CD4-positive, alpha-beta T cell treated with Interleukin-15 for 4 hours (primary cell): ENCODE results near the gene ABHD8.
A peak's percentile ranks its signal among the peaks of the same experiment; 100 is the strongest.

Source experiments
- DNase-seq: peaks from one replicate; pipeline ENCODE4 v3.0.0-alpha.2; 2020; ENCODE audit warnings: low spot score

The ABHD8 gene

DNA sequence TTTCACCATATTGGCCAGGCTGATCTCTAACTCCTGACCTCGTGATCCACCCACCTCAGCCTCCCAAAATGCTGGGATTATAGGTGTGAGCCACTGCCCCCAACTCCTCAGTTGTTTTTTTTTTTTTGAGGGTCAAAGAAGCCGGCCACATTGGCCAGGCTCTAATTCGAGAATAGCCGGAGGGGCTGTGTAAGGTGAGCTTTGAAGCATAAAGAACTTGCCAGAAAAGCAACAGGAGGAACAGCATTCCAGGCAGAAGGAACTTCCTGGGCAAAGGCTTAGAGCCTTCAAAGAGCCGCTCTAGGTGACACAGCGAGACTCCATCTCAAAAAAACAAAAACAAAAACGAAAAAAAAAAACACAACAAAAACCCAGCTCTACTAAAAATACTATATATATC lies 37.2 kb downstream of the ABHD8 start:
- no peak for DNase-seq

DNA sequence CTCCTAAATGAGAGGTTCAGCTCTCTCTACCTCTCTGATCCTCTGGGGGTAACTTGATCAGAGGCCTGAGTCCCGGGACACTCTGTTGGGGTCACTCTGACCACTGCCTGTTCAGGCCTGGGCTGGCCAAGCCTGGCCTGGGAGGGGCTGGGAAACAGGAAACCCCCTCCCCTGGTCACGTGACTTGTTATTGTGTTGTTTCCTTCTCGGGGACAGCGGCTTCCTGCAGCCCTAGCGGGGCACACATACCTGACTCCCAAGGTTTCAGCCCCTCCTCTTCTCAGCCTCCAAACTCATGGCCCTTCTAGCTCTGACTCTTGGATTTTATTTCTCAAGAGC lies 38.6 kb downstream of the ABHD8 start, which contains the start of gene USHBP1:
Gene USHBP1, minus strand, starts transcription at position 105 of the 339 bp plus-strand sequence. CDS start 446 bp downstream, outside the sequence.
- no peak for DNase-seq

DNA sequence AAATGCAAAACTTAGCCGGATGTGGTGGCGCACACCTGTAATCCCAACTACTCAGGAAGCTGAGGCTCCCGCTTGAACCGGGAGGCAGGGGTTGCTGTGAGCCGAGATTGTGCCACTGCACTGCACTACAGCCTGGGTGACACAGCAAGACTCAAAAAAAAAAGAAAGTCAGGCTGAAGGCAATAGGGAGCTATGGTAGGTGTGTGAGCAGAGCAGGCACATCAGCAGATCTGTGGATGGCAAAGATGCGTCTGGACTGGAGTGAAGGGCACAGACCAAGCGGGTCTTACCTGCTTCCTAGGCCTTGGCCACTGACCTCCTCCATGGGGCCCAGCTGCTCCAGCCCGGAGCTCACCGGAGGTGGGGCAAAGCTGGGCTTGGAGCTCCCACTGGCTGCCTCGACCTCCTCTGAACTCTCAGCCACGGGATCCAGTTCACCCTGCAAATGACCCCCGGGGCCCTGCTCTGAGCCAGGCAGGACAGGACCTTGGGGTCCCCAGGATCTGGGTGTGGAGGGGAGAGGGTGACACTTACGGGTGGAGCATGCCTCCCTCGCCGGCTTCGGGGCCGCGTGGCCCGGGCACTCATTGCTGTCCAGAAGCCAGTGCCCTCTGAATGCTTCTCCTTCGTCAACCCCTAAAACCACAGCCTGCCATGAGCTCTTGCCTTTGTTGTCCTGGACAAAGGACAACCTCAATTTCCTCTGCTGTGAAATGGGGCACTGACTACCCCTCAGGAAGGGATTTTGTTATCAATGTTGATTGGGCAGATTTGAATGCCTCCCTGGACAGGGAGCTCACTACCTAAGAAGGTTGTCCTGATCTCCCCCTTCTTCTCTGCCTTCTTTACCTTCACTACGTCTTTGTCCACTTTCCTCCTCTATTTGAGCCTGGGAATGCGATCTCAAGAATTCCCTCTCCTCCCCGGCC lies 39.2 kb downstream of the ABHD8 start:
- DNase-seq = no peak

DNA sequence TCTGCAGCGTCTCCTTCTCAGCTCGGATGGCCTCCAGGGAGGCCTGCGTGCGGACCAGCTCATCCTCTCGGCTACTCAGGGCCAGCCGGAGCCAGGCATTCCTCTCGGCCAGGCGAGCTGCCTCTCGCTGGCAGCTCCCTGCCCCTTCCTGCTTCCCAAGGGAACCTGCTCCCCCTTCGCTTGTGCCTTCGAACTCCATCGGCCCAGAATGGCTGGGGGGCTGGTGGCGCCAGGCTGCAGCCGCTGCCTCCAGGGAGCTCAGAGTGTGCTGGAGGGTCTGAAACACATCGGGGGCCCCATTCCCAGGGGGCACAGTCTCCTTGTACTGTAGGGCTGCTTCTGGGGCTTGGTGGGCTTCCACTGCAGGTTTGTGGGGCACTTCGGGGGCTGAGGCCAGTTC lies 40.7 kb downstream of the ABHD8 start:
- DNase-seq = no peak

DNA sequence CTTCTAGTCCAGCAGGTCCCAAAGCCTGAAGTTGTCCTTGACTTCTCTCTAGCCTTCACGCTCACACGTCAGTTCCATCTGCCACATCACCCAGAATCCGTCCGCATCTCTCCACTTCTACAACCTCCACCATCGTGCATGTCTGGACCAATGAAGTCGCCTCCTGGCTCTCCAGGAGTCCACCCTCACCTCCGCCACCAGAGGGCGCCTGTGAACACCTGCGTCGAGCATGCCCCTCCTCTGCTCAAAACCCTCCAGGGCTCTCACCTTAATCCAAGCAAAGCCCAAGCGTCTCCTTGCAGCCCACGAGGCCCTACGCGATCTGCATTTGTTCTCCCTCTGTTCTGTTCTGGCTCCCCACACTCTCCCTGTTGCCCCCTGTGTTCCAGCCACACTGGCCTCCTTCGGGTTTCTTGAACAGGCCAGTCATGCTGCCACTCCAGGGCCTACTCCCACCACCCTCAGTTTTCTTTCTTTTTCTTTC lies 42.3 kb downstream of the ABHD8 start:
- DNase-seq = peak; percentile 91

DNA sequence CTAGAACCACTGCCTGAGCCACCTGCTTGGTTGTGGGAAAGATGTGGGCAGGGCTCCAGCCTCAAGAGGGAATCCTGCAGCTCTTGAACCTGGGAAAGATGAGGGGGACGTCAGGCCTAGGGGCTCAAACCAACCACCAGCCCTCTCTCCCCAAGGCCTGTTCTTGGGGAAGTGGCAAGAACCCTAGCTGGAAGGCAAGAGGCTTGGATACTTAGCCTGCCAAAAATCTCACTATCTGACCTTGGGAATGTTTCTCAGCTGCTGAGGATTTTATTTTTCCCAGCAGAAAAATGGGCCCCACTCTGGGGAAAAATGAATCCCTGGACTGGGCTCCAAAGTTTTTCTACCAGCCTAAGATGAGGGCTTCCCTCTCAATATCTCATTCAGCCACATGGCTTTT lies 43.3 kb downstream of the ABHD8 start:
- DNase-seq = no peak

DNA sequence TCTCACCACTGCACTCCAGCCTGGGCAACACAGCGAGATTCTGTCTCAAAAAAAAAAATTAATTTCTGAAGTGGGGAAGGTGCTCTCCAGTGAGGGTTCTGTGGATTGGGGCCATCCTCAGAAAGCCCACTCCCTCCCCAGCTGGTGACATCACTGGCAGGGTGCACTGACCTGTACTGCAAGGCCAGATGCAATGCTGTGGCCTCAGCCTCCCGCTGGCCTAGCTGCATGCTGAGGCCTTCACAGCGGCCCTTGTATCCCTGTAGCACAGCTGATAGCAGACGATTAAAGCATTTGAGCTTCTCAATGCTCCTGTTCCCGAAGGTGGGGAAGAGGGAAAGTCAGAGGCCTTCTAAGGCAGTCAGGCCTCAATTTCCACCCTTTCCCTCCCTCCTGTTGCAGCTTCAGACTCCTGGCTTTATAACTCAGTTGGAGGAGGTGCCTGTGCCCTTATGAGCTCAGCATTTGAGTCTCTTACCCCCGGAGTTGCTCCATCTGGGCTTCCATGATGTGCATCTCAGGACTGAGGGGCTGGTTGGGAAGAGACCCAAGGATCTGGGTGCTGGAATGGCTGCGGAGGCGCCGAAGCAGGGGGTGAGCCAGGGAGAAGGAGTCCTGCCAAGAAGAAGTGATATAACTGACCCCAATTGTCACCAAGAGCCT lies 44.0 kb downstream of the ABHD8 start:
- no peak for DNase-seq

DNA sequence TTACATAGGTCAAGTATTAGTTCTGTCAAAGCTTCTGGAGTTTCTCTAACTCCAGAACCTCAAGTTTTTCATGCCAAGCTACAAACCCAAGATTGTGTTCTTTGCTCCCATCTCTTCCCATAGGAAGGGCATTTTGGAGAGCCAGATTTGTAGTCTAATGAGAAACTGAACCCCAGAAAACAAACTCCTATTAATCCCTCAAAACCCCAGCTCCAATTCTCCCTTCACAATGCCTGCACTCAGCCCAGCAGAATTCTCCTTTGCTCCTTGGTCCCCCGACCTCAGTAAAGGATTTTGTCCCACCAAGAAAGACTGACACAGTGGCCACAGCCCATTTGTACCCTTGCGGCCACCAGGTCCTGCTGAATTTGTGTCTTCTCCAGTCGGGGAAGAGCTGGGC lies 47.1 kb downstream of the ABHD8 start:
- no peak for DNase-seq

DNA sequence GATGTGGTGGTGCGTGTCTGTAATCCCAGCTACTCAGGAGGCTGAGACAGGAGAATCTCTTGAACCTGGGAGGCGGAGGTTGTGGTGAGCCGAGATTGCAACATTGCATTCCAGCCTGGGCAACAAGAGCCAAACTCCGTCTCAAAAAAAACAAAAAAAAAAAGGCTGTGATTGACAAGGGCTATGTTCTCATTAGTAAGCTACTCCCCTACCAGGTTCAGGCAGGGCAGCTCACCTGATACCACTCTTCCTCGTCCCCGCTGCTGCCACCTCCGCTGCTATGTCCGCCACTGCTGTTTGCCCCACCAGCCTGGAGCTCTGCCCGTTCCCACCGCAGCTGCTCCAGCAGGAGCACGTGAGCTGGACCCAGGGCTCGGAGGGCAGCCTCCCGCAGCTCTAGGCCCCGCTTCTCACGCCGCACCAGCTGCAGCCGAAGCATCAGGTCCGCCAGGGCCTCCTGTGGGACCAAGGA lies 48.0 kb downstream of the ABHD8 start:
- DNase-seq = no peak

DNA sequence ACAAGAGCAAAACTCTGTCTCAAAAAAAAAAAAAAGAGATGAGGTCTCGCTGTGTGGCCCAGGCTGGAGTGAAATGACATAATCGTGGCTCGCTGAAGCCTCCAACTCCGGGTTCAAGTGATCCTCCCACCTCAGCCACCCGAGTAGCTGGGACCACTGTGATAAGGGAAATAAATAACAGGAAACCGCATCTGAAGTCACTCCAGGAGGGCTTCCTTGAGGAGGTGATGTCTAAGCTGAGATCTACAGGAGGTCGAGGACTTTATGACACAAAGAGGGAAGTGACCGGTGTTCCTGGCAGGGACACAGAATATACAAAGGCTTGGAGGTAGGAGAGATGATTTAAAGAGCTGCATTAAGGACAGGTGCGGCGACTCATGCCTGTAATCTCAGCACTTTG lies 48.6 kb downstream of the ABHD8 start:
- no peak for DNase-seq

DNA sequence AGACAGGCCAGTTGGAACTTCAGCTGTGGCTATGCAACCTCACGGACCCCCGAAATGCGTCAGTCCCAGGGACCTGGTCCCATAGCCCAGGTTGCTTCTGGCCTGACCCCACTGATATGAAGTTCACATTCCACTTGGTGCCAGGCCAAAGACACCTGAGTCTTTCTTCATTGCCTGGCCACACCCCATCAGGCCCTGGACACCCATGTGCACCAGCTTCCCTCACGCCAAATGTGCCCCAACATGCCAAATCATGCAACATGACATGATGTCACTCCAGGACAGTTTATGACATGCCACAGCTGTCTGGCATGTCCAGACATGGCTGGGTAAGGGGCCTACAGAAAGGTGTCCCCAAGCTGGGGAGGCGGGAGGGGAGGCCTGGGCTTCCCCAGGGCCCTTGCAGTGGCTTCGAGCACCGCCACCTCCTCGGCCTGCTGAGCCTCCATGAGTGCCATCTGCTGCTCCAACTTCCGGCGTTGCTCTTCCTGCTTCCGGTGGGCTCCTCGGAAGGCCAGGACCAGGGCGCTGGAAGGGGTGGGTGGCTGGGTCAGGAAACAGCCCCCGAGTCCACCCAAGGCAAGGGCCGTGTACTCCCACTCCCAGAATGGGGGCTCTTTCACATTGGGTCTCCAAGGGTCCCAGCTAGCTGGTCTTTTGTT lies 53.2 kb downstream of the ABHD8 start:
- no peak for DNase-seq

DNA sequence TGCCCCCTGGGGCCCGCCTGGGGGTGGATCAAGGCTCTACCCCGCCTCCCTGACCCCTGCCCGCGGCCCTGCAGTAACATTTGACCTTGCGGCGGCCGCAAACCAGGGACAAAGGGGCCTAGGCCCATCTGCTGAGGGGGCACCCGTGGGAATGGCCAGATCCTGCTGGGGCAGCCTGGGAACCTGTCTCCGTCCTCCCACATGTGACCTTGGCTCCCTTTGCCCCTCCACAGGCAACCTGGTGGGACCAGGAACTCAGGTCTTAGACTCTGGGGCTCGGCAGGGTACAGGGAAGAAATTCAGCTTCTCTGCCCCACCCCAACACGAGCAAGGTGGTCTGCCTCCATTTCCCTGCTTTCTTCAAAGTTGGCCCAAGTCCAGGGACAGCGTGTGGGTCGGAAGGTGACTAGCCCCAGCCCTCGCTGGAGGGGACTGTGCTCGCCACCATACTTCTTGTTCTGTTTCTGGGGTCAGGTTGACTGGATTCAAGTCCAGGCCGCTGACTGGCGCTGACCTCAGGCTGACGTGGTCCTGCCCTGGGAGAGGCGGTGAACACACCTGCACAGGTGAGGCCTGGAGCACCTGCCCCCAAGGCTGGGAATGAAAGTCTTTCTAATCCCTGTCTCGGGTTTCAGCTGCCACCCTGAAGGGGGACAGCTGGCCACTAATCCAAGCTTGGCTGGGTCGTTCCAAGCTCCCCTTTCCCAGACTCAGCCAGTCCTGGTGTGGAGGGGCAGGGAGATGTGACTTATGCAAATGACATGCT lies 55.0 kb downstream of the ABHD8 start:
- DNase-seq = no peak

DNA sequence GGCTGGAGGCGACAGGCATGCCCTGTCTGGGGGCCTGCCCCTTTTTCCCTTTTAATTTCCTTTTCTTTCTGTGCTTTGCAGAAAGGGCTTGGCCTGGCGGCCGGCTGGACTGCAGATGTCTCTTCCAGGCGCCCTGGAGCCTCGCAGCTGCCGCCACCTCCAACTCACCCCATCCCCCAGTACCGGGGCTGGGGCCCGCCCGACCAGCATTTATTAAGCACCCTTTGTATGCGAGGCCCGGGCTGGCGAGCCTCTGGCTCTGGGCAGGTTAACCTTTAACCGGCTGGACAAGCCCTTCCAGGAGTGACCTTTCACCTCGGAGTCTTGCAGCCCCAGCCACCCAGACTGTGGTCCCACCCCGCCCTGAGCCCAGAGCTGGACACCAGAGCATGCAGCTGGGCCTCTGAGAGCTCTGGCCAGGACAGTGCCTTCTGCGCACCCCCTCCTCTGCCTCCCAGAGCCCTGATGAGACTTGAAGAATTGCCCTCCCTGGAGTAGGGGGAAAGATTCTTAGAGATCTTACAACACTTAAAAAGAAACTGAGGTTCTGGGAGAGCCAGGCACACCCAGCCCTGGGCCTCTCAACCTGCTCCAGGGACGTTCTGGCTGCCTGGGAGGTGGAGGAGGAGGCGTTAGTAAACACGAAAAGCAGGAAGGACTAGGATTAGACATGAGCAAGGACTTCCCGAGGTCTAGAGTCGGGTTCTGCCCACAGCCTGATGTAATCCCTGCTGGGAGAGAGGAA lies 56.4 kb downstream of the ABHD8 start:
- no peak for DNase-seq

DNA sequence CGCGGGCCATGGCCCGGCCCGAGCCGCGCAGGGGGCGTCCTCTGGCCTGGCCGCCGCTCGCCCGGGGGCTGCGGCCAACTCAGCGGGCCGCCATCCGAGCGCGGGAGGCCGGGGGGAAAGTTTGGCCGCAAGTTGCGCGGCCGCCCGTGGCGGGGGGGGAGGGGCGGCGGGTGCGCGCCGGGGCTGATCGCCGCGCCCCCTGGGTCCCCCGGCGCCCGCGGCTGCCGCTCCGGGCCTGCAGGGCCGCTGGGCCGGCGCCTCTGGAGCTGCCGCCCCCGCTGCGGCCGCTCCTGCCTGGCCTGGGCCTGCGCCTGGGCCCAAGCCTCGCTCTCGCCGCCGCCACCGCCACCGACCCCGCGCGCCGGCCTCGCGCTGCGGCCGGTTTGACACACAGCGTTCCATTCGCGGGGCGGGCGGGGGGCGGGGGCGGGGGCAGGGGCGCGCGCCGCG lies 57.7 kb downstream of the ABHD8 start, which contains the start of gene NR2F6:
Gene NR2F6, minus strand, starts transcription at position 385 of the 450 bp plus-strand sequence. CDS start 699 bp downstream, outside the sequence.
- no peak for DNase-seq

DNA sequence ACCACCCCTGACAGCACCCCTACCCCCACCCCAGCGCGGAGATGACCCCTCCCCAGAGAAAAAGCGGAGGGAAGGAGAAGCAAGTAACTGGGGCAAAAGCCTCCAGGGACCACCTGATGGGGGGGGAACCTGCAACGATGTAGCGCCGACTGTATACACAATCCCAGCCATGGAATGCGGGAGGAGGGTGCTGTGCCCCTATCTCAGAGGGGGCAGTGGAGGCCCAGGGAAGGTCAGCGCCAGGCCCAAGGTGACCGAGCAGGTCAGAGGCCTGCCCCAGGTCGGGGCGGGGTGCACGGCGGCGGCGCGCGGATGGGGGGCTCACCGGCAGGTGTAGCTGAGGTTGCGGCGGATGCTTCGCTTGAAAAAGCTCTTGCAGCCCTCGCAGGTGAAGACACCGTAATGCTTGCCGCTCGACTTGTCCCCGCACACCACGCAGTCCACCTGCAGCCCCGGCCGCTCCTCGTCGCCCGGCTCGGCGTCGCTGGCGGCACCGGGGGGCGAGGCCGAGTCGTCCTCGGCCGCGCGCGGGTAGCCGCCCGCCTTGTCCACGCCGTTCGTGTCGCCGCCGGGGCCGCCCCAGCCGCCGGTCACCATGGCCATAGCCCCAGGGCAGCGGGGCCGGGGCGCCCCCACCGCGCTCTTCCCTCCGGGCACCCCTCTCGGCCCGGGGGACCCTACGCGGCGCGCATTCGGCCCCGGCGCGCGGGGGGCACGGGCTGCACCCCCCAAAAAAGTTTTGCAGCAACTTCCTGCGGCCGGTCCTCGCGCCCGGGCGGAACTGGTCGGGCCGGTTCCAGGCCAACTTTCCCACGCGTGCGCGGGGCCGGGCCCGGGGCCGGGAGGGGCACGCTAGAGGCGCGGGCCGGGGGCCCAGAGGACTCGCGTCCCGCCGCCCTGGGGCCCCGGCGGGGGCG lies 58.3 kb downstream of the ABHD8 start:
- DNase-seq = no peak

DNA sequence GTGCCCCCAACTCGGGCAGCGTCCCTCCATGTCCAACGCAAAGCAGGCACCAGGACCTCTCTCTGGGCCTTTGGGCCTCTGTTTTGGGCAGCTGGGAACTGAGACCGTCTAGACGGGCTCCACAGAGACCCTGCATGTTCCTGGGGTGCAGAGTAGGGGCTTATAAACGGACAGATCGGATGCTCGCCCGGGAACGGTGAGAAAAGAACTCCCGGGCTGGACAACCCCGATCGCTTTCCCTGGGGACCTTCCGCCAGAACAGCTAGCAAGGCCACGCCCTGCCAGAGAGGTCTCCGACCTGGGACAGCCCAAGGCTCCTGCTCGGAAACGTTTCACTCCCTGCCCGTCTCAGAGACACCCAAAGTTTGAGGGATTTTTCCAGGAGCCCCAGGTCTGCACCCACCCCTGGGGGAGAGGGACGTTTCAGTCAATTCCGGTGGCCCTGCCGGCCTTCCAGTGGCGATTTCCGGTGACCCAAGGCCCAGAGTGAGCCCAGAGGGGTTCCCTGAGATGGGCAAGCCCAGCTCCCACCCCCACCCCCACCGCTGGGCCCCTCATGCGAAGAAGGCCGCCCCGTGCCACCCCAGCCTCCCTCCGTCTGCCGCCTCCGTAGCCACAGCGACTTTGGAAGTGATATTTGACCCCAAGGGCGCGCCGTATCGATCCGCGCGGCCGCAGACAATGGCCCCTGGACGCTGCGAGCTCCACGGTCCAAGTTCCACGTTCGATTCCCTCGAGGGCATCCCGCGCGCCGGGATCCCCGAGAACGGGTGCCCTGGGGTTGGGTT lies 59.2 kb downstream of the ABHD8 start:
- no peak for DNase-seq

DNA sequence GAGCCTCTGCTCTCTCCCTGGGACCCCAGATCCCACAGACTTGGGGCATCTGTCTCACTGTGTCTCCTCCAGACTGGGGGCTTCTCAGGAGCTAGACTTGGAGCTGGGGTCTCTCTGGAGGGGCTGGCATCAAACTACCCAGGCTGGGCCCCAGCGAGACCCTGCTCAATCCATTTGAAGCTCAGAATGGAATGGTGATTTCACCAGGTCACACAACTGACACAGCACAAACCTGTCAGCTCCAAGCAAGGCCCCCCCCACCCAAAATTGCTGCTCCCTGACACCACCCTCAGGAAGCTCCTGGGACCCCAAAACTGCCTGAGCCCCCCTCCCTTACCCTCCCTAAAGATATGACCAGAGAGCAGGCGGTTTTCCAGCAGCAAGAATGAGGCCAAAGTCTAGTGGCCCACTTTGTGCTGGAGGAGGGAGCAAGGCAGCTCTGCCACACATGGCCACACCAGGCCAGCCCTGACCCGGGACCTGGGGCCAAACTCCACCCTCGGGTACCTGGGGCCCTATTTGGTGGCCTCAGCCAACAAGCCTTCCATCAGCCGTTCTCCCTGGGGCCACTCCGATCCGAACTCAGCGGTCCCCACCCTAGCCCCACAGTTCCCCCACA lies 59.9 kb downstream of the ABHD8 start:
- no peak for DNase-seq

DNA sequence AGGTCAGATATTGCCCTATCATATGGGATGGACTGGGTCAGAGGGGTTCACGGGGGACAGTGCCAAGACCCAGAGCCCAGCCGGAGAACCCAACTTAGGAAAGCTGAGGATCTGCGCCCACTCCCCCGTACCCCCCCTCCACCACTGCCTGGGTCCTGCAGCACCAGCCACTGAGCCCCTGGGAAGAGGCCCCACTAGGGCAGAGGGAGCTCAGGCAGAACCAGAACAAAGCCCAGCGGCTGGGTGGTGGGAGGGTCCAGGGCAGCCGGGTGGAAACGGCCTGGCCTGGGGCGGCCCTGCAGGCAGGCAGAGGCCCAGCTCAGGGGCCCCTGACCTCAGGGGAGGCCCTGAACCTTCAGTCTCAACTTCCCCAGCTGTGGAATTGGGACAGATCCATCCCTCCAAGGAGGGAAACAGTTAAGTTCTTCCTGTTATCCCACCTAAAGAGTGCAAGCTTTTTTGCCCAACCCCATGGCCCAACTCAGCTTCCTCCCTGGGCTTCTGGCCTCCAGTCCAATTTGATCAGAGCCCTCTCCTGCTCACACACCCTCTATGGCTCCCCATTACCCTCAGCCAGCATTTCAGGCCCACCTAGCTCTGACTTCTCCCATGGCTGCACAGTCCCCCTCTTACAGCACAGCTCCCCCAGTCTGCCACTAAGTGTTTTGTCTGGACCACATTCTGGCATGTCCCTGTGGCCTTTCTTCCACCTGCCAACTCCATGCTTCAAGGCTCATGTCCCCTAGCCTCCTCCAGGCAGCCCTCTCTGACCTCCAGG lies 60.6 kb downstream of the ABHD8 start:
- no peak for DNase-seq
